ENCODE measurements around the gene MAP2K5.

Gene MAP2K5

DNA sequence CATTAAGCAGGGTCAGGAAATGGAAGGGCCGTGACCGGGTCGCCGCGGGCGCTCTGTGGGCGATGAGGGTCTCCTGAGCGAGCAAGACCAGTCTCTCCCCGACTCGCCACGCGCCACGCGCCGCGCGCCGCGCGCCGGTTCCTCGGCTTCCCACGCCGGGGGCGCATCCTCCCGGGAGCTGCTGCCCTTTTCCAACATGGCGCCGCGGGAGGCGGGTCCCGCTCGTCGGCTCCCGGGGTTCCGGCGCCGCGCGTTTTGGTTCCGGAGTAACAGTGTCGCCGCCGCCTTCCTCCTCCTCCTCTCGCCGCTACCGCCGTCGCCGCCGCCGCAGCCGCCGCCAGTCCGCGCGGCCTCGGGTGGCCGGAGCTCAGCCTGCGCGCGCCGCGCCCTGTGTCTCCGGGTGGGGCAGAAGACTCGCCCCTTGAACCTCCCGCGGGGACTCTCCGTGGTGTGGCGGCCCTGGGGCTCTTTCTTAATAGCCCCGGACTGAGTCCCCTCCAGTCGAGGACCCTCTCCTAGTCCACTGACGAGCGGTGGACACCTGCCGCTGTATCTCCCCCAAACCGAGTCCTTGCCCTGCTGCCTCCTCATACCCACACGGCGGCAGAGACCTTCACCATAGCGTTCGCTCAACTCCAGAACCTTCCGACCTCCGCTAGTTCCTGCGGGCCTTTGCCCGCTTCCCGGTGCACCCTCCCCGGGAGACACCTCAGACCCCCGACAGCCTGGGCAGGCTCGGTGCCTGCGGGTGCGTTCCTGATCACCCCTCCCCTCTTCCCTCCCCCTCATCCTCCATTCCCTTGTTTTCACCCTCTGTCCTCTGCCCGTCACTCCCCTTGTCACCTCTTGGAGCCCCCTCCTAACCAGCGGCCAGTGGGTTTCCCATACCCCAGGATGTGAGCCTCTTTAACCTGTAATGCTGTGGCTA, at the start of gene MAP2K5:
Gene MAP2K5, plus strand, starts transcription at position 284 of the 928 bp plus-strand sequence. Its CDS starts 633 bp downstream, at position 917.
- in situ Hi-C loops (cut with HindIII; ENCODE audit: low sequenced_read_pairs): no loop called here

DNA sequence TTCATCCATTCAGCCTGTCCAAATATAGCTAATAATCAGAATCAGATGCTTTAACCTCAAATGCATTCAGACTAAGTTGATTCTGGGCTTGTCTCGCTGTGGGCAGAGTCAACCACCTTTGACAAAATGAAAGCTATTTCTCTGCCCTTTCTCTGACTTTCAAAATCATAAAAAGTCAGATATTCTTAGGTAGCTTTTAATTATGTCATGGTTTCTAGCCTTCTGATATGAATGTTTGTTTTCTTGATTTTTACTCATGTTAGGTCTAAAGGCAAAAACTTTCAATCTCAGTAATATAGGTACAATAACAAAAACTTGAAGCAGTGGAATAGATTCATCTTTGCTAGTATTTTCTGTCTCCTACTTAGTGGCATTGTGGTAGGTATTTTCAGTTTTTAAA, 46.9 kb upstream of the MAP2K5 start:
- in situ Hi-C loops (cut with HindIII; ENCODE audit: low sequenced_read_pairs): no loop called here

DNA sequence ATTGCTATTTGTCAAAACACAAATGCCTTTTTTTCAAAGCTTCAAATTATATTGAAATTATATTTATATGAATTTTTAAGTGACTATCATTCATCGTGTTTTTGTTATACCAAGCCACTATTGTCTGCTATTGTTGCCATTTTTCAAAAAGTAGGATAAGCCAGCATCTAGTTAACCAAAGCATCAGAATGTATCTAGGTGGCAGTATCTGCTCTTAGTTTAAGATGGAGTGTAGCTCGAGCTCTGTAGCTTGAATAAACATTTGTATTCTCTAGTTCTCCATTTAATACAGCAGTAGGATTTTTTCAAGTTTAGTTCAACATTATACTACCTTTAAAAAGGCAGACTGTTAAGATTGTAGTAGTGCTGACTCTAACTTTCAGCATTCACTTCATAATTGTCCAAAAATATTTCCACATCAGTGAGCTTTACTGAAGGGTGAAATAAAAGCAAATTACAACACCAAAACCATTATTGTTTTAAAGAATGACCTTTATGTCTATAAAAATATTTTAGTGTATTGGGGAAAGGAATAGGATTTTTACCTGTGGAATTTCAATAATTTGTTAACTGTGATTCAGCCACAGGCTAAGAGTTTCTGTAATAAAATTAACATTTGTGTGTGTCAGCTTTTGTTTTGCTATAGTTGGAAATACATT, 41.2 kb upstream of the MAP2K5 start:
- in situ Hi-C loops (cut with HindIII; ENCODE audit: low sequenced_read_pairs): no loop called here

DNA sequence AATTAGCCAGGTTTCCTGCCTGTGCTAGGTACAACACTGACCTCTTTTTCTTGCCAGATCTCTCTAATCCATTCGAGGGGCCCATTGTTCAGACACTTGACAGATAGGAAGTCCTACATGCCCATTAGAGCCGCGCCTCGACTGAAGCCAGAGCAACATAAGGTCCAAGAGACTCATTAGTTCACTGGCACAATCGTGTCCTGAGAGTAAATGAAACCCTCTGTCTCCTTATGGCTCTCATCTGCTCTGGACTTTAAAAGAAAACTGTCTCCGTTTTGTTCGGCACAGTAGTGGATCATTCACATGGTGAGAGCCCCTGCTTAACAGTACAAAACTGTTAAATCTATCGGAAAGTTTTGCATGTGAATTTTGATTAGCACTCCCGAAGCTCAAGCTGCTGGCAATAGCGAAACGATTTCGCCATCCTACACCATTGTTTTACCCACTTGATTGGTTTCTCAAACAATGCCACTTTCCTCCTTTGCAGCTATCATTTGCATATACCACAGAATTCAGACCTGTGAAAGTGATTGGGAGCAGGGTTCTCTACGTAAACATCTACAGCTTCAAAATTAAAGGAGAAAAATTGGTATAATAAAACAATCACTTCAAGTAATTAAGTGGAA, 40.6 kb upstream of the MAP2K5 start:
- in situ Hi-C loops (cut with HindIII; ENCODE audit: low sequenced_read_pairs): no loop called here

DNA sequence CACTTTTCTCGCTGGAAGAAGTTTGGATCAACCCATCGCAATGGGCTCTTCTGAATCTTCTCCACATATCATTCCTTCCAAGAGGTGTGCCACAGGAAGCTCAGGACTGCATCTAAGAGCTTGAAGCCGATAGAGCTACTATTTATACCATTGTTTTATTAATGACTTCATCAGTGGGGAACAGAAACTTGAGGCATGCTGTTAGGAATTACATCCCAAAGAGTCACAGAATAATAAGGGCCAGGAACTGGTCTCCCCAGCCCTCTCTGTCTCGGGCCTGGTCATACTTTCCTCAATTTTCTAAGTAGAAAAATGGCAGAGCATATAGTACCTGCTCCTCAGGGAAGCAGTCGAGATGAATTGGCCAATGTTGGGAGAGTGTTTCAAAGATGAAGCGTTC, 38.4 kb upstream of the MAP2K5 start:
- in situ Hi-C loops (cut with HindIII; ENCODE audit: low sequenced_read_pairs): no loop called here

DNA sequence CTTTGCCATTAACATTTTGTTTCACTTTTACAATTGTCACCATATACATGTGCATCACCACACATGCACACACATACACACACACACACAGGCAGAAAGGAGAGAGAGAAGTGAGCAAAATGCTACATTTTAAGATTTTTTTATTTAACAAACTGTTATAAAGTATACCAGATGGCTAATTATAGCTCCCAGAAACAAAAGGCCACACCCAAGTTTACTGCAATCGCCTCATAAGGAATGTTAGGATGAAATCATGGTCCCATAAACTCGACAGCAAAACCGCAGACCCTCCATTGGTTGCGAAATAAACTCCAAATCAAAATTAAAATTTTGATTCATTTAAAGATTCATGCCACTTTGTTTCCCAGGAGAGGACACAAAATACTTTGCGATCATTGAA, 37.7 kb upstream of the MAP2K5 start:
- in situ Hi-C loops (cut with HindIII; ENCODE audit: low sequenced_read_pairs): no loop called here

DNA sequence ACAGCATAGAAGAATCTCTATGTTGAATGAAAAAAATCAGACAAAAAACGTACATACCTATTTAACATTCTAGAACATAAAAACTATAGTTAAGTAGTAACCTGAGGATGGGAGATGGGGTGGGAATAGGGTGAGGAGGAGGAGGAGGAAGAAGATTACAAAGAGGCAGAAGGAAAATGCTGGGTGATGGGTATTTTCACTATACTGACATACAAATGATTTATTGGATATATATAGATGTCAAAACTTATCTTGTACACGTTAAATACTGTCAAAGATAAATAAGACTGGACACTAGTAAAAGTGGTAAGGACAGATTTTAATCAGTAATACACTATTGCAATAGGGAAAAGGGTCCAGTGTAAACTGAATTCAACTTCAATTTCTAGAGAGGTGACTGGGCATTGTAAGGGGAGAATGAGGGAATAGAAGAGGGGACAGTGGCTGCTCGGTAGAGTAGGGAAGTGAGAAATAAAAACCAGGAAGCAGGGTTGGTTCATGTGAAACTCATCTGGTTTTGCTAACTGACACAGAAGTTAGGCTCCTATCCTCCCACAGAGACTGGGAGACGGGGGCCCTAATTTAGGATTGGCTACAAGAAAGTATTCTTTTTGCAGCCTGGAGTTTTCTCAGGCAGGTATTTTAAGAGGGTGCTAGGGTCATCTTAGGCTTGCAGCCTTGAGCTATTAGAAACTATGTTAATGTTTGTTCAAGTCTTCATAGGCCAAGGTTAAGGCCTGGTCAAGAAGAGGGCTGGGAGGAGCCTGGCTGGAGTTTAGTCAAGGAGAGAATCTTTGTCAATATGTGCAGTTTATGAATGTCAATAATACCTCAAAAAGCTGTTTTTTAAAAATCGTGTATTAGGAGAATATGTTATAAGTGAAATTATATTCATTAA, 36.6 kb upstream of the MAP2K5 start:
- in situ Hi-C loops (cut with HindIII; ENCODE audit: low sequenced_read_pairs): no loop called here

DNA sequence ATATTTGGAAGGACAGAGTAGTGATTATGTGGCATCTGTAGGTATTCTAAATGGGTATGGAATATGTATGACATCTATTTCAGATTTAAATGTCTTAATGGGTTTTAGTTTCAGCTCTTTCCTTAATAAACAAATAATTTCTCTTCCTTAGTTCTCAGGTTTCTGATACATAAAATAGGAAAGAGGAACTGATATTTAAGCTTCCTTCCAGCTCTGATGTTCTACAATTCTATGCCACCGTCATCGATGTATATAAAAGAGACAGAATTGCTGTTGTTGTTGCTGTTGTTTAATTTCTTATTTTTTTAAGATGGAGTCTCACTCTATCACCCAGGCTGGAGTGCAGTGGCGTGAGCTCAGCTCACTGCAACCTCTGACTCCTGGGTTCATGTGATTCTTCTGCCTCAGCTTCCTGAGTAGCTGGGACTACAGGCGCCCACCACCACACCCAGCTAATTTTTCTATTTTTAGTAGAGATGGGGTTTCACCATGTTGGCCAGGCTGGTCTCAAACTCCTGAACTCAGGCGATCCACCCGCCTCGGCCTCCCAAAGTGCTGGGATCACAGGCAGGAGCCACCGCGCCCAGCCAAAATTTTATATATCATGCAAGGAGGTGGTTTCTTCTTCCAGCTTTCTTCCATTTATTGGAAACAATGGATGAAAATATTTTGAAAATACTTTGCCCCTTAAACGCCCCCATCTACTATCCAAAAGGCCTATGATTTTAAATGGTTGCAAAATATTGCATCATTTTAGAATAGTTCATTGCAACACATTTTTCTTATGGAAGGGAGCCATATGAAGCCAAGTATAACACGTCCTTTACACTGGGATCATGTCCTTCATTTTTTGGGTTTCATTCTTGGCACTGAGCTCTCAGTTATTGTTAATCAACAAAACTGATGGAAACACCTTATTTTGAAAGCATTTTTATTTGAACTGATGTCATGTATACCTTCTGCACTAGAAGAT, 35.4 kb upstream of the MAP2K5 start:
- in situ Hi-C loops (cut with HindIII; ENCODE audit: low sequenced_read_pairs): no loop called here

DNA sequence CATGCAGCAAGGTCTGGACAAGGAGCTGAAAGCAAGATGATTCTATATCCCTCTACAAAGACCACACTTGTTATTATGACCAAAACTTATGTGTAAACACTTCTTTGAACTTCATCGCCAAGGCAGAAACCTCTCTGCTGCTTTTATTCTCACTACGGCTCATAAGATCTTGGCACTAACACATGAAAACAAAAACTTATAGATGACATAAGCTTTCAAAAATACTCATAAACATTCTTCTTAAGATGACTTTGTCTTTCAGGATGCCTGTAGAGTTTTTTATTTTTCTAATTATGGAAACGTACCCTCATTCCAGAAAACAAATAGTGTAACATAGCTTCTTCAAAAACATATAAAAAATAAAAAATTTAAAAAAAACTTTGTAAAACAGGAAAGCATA, 34.1 kb upstream of the MAP2K5 start:
- in situ Hi-C loops (cut with HindIII; ENCODE audit: low sequenced_read_pairs): no loop called here

DNA sequence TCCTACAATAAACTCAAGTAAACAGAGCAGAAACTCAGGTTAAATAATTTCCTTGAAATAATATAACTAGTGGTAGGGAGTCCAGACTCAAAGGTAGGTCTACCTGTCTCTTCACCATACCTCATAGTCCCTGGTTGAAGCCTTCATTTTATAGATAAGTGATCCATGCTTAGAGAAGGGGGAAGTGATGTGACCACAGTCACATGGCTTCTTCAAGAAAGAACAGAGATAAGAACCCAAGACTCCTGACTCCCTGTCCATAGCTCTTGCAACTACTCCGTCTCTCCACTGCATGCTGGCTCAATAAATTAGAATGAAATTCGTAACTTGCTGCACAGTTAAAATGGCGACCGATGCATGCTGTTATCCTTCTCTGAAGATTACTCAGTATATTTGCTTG, 32.6 kb upstream of the MAP2K5 start:
- in situ Hi-C loops (cut with HindIII; ENCODE audit: low sequenced_read_pairs): no loop called here

DNA sequence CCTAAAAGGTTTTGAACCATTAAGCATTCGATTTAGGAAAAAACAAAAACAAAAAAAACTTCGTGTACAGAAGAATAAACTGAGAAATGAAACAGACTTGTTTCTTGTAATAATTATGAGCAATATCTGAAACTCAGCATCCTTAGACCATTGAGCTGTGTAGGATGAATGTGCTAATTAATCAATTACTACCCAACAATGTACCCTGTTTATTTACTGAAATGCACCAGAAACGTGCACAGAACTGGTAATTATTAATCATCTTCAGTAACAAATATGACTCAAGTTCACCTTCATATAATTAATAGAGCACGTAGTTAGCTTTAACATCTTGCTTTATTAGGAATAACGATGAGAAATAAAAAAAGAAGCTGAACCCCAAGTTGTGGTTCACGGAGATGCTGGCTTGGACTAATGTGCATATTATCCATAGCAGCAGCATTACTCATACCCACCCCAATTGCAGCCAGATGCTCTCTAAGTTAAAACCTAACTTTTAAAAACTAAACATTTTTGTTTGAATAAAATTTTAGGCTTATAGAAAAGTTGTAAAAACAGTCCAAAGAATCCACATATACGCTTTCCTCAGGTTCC, 31.8 kb upstream of the MAP2K5 start:
- in situ Hi-C loops (cut with HindIII; ENCODE audit: low sequenced_read_pairs): no loop called here

DNA sequence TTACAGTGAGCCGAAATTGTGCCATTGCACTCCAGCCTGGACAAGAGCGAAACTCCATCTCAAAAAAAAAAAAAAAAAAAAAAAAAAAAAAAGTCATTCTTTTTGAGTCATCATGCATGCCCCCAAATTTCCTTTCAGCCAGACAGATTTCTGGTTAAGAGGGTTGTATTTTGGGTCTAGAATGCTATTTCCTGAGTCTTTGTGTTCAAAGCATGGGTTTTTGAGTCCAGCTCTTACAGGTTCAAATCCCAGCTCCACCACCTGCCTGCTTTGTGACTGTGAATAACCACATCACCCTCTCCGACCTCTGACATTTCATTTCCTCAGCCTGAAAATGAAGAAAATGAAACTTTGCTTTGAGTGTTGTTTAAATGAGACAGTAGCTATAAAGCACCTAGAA, 30.9 kb upstream of the MAP2K5 start:
- in situ Hi-C loops (cut with HindIII; ENCODE audit: low sequenced_read_pairs): no loop called here

DNA sequence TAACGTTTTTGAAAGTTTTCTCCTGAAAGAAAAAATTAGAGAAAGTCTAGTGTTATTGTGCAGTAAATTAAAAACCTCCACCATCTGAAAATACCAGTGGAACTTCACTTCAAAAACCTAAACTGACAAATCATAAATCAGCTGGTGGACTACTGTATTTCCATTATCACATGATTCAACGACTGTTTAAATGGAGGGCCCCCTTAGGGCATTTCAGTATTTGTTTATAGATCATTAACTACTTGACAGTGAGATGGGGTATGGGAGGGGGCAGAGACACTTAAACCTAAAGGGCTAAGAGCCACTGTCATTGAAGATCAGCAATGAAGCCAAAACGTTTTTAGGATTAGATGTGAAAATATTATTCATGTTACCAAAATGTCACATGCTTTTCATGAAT, 30.4 kb upstream of the MAP2K5 start:
- in situ Hi-C loops (cut with HindIII; ENCODE audit: low sequenced_read_pairs): no loop called here

DNA sequence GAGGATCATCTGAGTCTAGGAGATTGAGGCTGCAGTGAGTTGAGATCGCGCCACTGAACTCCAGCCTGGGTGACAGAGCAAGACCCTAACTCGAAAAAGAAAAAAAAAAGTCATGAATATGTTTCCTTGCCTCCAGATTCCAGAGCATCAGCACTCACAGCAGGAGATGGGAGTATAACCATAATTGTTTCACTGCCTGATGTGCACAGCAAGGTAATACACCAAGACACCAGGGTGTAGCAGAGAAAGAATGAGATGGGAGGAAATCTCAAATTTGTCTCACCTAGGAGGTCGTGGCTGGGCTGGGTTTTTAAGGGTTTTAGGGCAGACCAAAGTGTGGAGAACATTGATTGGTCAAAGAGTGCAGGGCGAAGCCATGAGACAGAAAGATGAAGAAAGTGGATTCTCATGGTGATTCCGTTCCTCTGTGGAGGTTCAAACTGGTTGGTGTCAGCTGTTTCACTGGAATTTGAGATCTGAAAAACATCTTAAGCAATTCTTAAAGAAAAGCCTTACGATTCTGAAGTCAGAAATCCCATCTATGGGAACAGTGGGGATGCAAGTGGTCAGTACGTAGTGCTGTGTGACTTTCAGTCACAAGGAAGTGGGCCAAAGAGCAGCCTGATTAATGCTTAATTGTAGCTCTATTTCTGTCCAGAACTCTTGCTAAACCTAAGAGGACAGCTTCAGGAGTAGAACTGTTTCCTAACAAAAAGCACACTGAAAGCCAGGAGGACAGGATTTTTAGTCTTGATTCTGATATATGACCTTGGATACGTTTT, 29.4 kb upstream of the MAP2K5 start:
- in situ Hi-C loops (cut with HindIII; ENCODE audit: low sequenced_read_pairs): no loop called here

DNA sequence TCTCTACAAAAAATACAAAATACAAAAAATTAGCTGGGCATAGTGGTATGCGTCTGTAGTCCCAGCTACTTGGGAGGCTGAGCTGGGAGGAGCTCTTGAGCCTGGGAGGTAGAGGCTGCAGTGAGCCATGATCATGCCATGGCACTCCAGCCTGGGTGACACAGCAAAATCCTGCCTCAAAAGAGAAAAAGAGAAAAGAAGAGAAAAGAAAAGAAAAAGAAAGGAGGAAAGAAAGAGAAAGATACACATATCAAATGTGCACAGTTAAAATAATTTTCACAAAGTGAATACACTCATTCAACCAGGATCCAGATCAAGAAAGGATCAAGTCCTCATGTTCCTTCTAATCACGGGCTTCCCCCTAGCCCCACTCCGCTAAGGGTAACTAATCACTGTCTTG, 27.4 kb upstream of the MAP2K5 start:
- in situ Hi-C loops (cut with HindIII; ENCODE audit: low sequenced_read_pairs): no loop called here

DNA sequence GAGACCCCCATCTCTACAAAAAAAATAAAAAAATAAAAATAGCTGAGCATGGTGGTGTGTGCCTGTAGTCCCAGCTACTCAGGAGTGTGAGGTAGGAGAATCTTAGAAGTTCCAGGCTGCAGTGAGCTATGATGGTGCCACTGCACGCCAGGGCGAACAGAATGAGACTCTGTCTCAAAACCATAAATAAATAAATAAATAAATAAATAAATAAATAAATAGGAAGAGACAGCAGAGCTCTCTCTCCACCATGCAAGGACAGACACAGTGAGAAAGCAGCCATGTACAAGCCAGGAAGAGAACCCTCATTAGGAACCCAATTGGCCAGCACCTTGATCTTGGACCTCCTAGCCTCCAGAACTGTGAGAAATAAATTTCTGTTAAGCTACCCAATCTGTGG, 26.9 kb upstream of the MAP2K5 start:
- in situ Hi-C loops (cut with HindIII; ENCODE audit: low sequenced_read_pairs): no loop called here

DNA sequence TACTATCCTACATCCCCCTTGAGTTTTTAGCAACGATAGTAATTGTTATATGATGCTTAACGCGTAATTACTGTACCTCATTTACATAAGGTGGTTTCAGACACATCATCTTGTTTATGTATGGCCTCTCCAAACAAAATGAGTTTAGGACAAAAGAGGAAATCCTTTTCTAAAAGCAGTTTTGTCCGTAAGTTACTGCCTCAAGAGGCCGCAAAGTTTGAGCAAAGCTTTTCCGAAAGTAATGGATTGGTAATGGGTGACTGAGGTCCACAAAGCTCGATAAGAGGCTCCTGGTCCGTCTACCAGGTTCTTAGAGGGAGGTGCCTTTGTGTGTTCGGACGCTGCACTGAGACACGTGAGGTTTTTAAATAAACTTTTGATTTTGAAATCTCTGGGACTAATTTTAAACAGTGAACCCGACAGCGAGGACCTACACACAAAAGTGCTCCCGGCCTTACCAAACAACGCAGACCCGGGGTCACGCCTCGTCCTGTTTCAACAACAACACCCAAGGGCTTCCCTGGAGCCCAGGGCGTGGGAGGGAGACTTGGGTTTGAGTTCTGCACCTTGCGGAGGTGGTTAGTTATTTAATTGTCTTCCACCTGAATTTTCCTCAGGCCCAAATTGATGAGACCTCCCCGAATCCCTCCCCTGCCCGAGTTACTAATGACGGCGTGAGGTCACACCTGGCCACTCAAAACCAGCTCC, 22.0 kb upstream of the MAP2K5 start:
- in situ Hi-C loops (cut with HindIII; ENCODE audit: low sequenced_read_pairs): no loop called here

Data from DLD1 (cell line).